ENCODE data around the gene CACHD1.

Gene CACHD1

GRCh38 chr1:64578270-64578973 lies 108.5 kb downstream of the CACHD1 start:
- no peak for DNase-seq (ENCODE audit: low read depth in 1 of 2, low spot score in 1 of 2)
- Histone ChIP-seq H3K4me3 (replicated peaks; ENCODE audit: insufficient read depth, low read length) (no peak overlapping the region), H3K27ac (replicated peaks) (no peak overlapping the region), H3K27me3 (ENCODE audit: insufficient read depth, poor library complexity, severe bottlenecking) (no peaks in the 10 kb centered on the region)
- TF ChIP-seq REST (IDR thresholded peaks at IDR 0.05; ENCODE audit: insufficient replicate concordance, low read depth), result no peak
- no peak for TF ChIP-seq CTCF (IDR thresholded peaks at IDR 0.05; ENCODE audit: insufficient read depth, low read length)
- TF ChIP-seq SPI1 (IDR thresholded peaks at IDR 0.05; ENCODE audit: borderline replicate concordance, low read depth), result no peak
- no peak for TF ChIP-seq GABPA (IDR thresholded peaks at IDR 0.05; ENCODE audit: low read depth)
- no peak for TF ChIP-seq POLR2AphosphoS5 (IDR thresholded peaks at IDR 0.05; ENCODE audit: low read depth)

- Histone ChIP-seq H3K27me3 (ENCODE audit: insufficient read depth, poor library complexity, severe bottlenecking) (no peaks in the 10 kb centered on the region), H3K4me3 (replicated peaks; ENCODE audit: insufficient read depth, low read length) (no peak overlapping the region), H3K27ac (replicated peaks) (no peak overlapping the region)
- DNase-seq (ENCODE audit: low read depth in 1 of 2, low spot score in 1 of 2), result no peak
- TF ChIP-seq CTCF (IDR thresholded peaks at IDR 0.05; ENCODE audit: insufficient read depth, low read length), result no peak
- no peak for TF ChIP-seq GABPA (IDR thresholded peaks at IDR 0.05; ENCODE audit: low read depth)
- TF ChIP-seq SPI1 (IDR thresholded peaks at IDR 0.05; ENCODE audit: borderline replicate concordance, low read depth), result no peak
- TF ChIP-seq REST (IDR thresholded peaks at IDR 0.05; ENCODE audit: insufficient replicate concordance, low read depth), result no peak
- TF ChIP-seq POLR2AphosphoS5 (IDR thresholded peaks at IDR 0.05; ENCODE audit: low read depth), result no peak
Measured at GRCh38 chr1:64579767-64580166, 109.8 kb downstream of the CACHD1 start.

- no peak overlapping the region for H3K27ac ChIP-seq (replicated peaks)
Measured at GRCh38 chr1:64581135-64581842, 111.4 kb downstream of the CACHD1 start.

More at GRCh38 chr1:64581135-64581842, 111.4 kb downstream of the CACHD1 start:
- no peak for DNase-seq (ENCODE audit: low read depth in 1 of 2, low spot score in 1 of 2)
- TF ChIP-seq REST (IDR thresholded peaks at IDR 0.05; ENCODE audit: insufficient replicate concordance, low read depth), result no peak
- TF ChIP-seq POLR2AphosphoS5 (IDR thresholded peaks at IDR 0.05; ENCODE audit: low read depth), result no peak
- TF ChIP-seq GABPA (IDR thresholded peaks at IDR 0.05; ENCODE audit: low read depth), result no peak
- no peak for TF ChIP-seq SPI1 (IDR thresholded peaks at IDR 0.05; ENCODE audit: borderline replicate concordance, low read depth)
- no peak for TF ChIP-seq CTCF (IDR thresholded peaks at IDR 0.05; ENCODE audit: insufficient read depth, low read length)
- no peak overlapping the region for H3K4me3 ChIP-seq (replicated peaks; ENCODE audit: insufficient read depth, low read length)
- no peaks in the 10 kb centered on the region for H3K27me3 ChIP-seq (ENCODE audit: insufficient read depth, poor library complexity, severe bottlenecking)

Data from HL-60 (cell line).